ENCODE measurements around the gene XPC. TPM values are rescaled to one million over a fixed set of nuclear protein-coding genes. Genes with fewer than 3 reads are reported as not detected.
A peak's percentile ranks its signal among the peaks of the same experiment; 100 is the strongest.
"Not testable (repeated sequence)": the region's sequence is repeated elsewhere in the genome, so short reads cannot be mapped to it uniquely, and the experiment has no call there.

Gene XPC
- total RNA-seq, 1 experiment from 2014 or later, result 52.2 TPM

DNA sequence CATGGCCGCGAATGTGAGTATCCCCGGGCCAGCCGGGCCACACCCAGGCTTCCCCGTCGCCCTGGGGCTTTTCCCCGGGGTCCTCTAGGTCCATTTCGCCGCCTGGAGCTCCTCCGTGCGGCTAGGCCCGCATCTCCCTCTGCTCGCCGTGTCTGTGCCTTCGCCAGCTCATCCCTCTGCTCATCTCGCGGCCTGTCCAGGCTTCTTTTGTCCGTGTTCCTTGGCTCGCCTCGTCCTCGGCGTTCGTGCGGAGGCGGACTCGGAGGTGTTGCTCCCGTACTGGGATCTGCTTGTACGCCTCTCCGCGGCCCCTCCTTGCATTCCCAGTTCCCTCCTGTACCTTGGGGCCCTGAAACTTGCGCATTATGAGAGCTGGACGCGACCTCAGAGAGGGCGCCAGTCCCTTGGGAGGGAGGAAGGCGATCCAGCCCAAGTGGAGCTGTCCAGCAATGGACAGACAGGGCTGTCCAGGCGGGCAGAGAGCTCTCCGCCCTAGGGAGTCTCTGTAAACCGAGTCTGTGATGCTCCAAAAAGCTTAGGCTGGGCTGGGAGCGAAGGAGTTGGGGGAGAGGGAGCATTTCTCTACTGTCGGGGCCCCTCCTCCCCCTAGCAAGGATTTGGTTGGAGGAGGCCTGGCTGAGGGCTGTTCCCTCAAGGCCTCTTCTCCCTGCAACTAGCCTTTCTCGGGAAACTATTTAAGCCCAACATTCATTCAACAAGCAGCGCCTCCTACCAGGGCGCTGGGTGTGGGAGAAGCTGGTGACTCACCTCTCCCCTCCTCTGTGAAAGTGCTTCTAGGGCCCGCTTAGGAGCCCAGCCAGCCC, 53.0 kb downstream of the XPC start:
- DNase-seq (ENCODE audit: low spot score), result peak; percentile 33
- in situ Hi-C loops (cut with HindIII; ENCODE audit: low sequenced_read_pairs), result no loop called here

DNA sequence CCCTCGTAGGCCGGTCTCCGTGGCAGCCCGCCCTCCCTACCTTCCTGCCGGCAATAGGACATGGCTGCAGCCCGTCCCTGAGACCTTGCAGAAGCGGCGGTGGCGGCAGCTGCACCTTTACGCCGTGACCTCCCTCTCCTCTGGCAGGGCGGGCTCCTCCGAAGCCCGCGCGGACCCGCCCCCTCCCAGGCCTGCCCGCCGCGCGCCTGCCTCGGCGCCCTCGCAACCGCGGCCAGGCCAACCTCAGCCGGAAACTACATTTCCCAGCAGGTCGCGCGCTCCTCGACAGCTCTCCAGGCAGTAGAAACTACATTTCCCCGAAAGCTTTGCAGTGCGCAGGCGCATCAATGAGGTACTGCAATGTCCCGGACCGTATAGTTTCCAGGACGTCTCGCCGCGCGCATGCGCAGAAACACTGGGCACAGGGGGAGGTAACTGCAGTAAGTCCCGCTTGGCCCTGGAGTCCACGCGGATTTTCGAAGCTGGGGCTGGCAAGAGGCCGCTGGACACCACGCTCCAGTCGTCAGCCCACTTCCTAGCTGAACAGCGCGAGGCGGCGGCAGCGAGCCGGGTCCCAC, 53.7 kb downstream of the XPC start, which contains the start of the genes CHCHD4 and TMEM43:
TSS of gene CHCHD4 (minus strand) at position 256 of the 578 bp plus-strand sequence. CDS start at position 62, 194 bp downstream.
TSS of gene TMEM43 (plus strand) at position 438 of the 578 bp plus-strand sequence. CDS start 142 bp downstream, outside the sequence.
- DNase-seq (ENCODE audit: low spot score), result peak; percentile 99
- in situ Hi-C loops (cut with HindIII; ENCODE audit: low sequenced_read_pairs), result no loop called here

DNA sequence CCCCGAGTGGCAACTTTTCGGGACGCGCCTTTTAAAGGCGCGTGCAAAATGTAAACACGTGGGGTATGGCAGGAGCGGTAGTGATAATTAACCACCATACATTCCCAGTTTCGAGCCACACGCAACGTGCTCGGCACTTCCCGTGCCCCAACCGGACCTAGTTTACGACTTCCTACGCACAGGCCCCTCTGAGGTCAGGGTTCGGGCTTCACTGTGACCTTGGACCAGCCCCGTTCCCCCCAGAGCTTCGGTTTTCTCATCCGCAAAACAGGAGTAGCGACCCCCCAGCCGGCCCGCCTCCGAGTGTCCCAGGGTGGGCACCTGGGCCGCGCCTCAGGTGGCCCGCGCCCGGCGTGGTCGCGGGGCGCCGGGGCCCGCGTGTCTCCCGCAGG, 54.2 kb downstream of the XPC start:
- in situ Hi-C loops (cut with HindIII; ENCODE audit: low sequenced_read_pairs), result no loop called here
- peak; percentile 69 for DNase-seq (ENCODE audit: low spot score)

DNA sequence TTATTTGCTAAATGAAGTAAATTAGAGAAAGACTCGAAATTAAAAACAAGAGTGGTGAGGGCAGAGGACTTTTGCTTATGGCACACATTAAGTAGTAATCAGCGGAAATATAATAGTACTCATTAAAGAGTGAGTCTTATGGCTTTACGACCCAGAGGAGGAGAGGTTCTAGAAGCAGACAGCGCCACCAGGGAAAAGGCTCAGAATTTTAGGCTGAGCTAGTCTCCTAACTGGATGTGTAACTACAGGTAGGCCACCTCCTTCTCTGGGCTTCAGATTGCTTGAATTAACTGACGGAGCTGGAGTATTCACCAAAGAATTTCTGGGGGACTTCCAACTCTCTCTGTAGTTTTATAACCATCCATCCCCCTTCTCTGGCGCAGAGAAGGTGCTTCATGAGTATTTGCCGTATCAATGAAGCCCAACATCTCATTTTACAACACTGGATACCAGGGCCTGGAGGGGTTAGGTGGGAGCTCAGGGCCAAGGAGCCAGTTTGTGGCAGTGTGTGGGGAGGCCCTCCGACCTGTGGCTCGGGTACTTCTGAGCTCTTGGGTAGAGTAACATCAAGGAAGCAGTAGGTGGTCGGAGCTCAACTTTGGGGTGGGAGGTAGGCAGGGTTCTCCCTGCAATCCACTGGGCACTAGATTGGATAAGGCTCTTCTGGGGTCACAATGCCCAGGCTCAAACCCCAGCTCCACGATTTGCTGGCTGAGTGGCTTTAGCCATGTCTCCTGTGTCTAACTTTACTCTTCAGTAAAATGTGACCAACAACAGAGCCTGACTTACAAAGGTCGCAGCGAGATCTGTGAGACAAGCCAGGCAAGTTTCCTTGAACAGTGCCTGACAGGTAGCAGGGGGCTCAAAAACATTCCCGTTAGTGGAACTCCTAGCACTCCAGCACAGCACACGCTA, 54.8 kb downstream of the XPC start:
- in situ Hi-C loops (cut with HindIII; ENCODE audit: low sequenced_read_pairs), result no loop called here

DNA sequence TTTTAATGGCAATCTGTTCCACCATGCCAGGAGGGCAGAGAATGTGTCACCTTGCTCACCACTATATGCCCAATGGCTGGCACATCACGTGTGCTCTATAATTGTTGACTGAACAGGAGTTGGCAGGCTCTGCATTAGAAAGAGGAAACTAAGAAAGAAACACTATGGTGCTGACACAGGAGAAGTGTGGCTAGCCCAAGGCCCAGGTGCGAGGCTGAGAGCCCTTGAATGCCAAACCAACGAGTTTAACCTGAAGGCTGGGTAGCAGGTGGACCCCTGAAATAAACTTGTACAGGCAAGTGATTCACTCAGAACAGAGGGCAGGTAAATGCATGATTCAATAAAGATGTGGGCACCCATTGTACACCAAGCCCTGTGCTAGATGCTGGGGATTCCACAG, 56.1 kb downstream of the XPC start:
- in situ Hi-C loops (cut with HindIII; ENCODE audit: low sequenced_read_pairs), result no loop called here
- no peak for DNase-seq (ENCODE audit: low spot score)

More for the DNA sequence above, 54.8 kb downstream of the XPC start:
- DNase-seq (ENCODE audit: low spot score), result no peak

DNA sequence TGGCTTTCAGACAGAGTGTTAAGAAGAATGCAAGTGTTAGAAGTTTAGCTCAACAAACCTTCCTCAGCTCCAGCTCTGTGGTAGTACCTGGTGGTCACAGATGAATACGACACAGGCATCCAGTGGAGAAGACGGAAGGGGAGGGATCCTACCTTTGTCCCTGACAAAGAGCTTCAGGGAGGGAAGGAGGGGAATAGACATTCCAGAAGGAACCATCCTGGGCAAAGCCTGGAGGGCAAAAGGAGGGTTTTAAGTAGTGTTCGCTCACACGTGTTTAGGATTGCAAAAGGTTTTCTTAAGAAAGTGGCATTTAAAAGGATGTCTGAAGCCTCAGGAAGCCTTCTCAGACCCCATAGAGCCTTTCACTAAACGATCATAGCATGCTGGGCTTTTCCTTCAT, 56.5 kb downstream of the XPC start:
- in situ Hi-C loops (cut with HindIII; ENCODE audit: low sequenced_read_pairs), result no loop called here
- DNase-seq (ENCODE audit: low spot score), result no peak

DNA sequence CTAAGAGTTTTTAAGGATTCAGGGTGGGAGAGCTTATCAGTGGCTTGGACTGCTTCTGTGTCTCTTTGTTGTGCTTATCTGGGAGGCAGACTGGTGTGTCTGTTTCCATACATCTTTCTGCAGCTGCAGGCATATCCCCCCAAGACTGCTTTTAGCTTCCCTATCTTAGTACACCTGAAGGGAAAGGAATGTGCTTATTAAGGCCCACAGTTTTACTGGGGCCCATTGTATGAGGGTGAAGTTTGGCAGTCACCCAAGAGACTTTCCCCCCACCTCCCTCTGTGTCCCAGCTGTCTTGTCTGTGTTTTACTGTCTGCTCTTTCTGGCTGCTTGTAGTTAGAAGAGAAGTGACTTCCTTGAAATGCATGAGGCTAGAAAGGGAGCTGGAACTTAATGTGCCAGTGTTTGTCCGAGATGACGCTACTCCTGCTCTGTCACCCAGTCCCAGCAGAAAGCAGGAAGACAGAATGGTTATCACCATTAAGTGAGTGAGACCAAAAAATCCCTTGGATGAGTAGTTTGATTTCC, 57.4 kb downstream of the XPC start:
- in situ Hi-C loops (cut with HindIII; ENCODE audit: low sequenced_read_pairs), result not testable (repeated sequence)

DNA sequence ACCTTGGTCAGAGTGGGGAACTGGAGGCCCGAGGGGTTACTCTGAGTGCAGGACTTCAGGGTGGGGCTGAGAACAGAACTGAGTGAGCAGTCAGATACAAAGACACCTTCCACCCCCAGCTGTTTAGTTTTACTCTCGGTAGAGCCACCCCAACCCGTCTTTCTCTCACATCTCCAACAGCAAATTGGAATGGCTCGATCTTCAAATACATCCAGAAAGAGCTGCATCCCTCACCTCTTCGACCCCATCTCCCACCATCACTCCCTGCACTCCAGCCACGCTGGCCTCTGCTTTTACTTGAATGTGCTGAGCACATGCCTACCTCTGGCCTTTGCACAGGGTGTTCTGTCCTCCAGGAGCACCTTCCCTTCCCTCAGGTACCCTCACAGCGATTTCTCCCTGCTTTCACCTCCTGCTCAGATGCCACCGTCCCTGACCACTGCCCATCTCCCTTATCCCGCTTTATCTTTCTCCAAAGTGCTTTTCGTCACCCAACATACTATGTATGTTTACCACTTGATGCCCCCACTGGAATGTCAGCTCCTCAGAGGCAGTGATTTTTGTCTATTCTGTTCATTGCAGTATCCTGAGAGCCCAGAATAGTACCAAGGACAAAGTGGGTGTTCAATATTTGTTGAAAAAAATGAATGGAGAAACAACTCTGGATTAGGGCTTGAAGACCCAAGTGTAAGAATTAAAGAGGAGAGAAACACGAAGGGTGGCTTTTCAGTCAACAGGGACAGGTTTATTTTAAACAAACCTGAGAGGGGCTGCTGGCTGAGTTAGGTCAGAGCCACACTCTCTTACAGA, 58.1 kb downstream of the XPC start:
- no peak for DNase-seq (ENCODE audit: low spot score)
- in situ Hi-C loops (cut with HindIII; ENCODE audit: low sequenced_read_pairs), result no loop called here

More for the DNA sequence above, 57.4 kb downstream of the XPC start:
- not testable (repeated sequence) for DNase-seq (ENCODE audit: low spot score)

DNA sequence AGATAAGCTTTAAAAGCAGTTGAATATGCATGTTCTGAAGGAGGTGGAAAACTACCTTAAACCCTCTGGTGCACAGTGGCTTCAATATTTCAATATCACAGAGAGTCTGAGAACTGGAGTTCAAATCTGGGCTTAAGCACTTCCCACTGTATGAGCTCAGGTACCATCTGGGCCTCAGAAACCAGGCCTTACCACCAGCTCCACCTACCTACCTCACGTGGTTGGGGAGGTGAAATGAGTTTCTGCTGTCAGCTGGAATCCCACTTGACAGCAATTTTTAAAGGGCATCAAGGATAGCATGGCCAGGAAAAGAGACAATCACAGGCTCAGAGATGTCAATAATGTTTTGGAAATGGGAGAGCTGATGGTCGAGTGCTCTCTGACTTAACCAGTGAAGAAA, 58.8 kb downstream of the XPC start:
- in situ Hi-C loops (cut with HindIII; ENCODE audit: low sequenced_read_pairs), result no loop called here
- no peak for DNase-seq (ENCODE audit: low spot score)

DNA sequence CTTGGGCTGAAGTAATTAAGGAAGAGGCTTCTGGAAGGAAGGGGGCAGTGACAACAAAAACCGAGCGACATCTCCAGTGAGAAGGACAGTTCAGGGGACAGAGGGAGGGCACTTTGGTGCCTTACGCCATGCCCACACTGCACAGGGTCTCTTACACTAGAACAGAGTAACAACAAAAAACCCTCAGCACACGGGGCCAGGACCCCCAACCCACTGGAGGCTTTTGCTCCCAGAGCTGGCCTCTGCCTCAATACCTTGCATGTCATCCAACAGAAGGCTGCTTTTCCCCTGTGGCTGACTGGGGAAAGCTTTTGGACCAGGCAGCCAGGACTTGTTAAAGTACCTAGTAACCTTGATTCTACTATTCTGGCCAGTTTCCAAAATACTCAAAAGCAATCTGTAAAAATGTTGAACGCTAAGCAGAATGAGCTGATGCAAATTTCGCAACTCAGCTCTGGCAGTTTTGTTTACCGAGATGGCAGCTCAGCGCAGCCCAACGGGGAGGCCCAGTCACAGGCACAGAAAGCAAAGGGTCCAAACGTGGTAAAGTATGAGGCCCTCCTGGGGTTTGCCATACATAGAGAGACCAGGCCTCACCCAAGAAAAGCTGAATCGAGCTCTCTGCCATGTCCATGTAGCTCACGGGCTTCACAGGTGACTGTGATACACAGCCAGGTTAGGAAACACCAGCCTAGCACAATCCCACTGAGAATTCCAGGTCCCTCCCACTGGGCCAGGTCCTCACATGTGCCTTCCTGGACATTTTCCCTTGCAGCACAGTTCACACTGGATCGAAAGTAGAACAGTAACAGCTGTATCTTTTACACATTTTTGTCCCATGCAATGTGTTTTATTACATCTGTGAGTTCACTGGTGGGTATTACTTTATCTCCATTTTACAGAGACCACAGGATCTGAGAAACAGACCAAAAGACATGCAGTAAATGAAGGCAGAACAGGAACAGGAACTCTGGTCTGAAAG, 59.7 kb downstream of the XPC start:
- in situ Hi-C loops (cut with HindIII; ENCODE audit: low sequenced_read_pairs), result no loop called here
- DNase-seq (ENCODE audit: low spot score), result no peak

DNA sequence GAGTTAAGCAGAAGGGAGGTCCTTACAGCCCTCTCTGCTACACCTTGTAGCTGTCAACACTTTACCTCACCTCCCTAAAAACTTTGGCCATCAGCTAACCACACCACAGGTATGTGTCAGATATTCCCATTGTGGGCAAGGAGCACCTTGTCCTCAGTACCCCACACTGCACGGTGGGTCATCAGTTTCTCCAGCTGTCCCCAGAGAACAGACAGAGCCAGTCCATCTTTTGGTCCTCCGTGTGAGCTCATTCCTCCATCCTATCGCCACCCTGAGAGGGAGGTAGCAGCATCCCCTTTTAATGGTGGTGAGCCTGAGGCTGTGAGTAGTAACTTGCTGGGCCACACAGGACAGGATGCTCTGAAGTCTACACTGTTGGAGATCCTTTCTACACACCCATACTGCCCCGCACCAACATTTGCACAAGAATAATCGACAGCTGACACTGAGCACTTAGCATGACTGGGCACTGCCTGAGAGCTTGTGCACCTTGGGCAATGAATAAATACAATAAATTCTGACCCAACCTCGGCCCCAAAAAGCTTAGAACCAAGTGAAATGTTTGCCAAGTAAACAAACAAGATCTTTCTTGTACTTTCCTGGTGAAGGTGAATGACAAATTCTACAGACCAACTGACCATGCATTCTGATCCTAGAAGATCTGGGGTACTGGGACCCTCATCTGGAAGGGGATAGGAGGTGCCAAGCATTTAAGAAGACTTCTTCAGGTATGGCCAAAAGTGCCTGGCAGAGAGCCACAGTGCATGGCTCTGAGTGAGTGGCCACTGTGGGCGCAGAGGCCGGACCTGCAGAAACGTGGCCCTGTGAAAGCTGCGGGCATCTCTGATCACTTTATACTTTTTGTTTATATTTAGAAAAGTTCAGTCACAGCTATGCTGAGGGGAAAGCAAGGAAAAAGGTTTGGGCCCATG, 60.7 kb downstream of the XPC start:
- DNase-seq (ENCODE audit: low spot score), result no peak
- in situ Hi-C loops (cut with HindIII; ENCODE audit: low sequenced_read_pairs), result no loop called here

DNA sequence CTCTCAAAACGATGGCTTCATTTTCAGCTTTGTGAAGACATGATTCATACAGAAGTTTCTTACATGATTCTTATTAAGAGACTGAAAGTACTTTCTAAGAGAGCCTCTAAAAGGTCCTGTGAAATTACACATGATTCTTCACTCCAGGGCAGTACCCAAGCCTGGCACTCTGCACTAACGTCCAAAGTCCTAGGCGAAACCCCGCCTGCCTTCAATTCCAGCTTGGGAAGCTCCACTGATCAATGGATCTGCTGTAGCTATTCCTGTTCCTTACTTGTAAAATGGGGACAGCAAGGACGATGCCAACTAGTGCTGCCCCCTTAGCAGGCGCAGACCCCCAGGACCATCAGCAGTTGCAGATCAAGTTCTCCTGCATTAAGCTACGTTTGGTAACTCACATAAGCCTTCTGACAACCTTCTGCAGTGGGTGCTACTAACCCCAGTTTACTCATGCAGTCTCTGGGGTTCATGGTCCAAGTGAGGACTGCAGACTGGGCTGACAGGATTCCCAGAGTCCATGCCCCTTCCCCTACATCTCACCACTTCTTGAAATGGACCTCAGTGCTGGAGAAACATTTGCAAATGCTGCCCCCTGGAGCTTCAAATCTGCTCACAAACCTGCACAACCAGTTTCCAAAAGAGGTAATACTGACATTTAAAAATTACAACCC, 64.3 kb downstream of the XPC start:
- in situ Hi-C loops (cut with HindIII; ENCODE audit: low sequenced_read_pairs), result no loop called here
- DNase-seq (ENCODE audit: low spot score), result no peak

DNA sequence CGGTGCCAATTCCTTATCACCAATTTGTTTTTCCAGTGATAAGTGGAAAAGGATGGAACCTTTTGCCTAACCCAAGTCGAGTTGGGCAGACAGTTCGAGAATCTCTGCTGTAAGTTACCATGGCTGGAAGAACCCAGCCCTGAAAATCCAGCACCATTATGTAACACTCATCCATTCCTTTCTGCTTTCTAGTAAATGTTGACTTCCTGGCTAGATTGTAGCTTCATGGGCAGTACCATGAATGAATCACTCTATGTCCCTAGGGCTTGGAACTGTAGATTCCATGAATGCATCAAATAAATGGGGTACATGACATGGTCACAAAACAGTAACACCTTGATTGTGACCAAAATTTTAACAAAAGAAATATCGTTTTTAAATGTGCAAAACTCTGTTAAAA, 67.7 kb downstream of the XPC start:
- in situ Hi-C loops (cut with HindIII; ENCODE audit: low sequenced_read_pairs), result no loop called here
- DNase-seq (ENCODE audit: low spot score), result no peak

DNA sequence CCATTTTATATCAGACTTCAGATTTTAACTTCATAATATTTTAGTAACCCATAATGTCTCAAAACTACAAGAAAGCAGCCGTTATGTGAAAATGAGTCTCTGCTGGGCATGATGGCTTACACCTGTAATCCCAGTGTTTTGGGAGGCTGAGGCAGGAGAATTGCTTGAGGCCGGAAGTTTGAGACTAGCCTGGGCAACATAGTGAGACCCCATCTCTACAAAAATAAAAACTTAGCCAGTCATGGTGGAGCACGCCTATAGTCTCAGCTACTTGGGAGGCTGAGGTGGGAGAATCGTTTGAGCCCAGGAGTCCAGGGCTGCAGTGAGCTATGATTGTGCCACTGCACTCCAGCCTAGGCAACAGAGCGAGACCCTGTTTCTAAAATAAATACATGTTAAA, 68.6 kb downstream of the XPC start:
- in situ Hi-C loops (cut with HindIII; ENCODE audit: low sequenced_read_pairs); DNase-seq (ENCODE audit: low spot score): not testable (repeated sequence)

DNA sequence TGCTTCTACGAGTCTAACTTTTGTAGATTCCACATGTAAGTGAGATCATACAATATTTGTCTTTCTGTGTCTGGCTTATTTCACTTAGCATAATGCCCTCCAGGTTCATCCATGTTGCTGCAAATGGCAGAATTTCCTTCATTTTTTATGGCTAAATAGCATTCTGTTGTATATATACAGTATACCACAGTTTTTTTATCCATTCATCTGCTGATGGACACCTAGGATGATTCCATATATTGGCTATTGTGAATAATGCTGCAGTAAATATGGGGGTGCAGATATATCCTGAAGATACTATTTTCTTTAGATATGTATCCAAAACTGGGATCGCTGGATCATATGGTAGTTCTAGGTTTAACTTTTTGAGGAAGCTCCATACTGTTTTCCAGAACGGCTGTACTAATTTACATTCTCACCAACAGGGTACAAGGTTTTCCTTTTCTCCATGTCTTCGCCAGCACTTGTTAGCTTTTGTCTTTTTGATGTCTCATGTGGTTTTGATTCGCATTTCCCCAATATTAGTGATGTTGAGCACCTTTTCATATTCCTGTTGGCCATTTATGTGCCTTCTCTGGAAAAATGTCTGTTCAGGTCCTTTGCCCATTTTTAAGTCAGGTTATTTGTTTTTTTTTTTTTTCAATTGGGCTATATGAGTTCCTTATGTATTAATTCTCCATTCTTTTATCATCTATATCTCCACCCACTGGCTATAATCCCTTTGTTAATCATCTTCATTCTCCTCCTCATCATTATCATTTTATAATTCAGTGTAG, 80.6 kb downstream of the XPC start:
- in situ Hi-C loops (cut with HindIII; ENCODE audit: low sequenced_read_pairs), result no loop called here
- DNase-seq (ENCODE audit: low spot score), result no peak
